Adrenal gland (tissue), 12 donors: ENCODE results near the gene KCNA3. TPM values are rescaled to one million over a fixed set of nuclear protein-coding genes. Genes with fewer than 3 reads are reported as not detected.

Source experiments
- DNase-seq, 7 donors: peaks; one replicate each; pipeline ENCODE4 v3.0.0-alpha.2; 2019 to 2020
- H3K27ac ChIP-seq, 5 donors: fragments of 200-600 bp; sonication (generic) in 4 of 5; 1 replicate in 3 of 5; 2 replicates in 2 of 5; pipeline versions ENCODE4 v1.5.1 to v1.8.0; 2016 to 2020; ENCODE audit warnings: mild to moderate bottlenecking in 1 of 5
- H3K27me3 ChIP-seq: fragments of 200-600 bp; 2 replicates; pipeline ENCODE4 v1.8.0; 2021
- H3K36me3 ChIP-seq, 2 donors: fragments of 200-600 bp; replicated peaks in 1 of 2; 1 replicate in 1 of 2; 2 replicates in 1 of 2; pipeline versions ENCODE4 v1.5.1 to v1.8.0; 2018 to 2022
- H3K4me1 ChIP-seq, 2 donors: fragments of 200-600 bp; replicated peaks in 1 of 2; 1 replicate in 1 of 2; 2 replicates in 1 of 2; pipeline versions ENCODE4 v1.5.1 to v1.8.0; 2018 to 2021
- H3K4me3 ChIP-seq, 4 donors: fragments of 200-600 bp; sonication (generic) in 3 of 4; one replicate each; pipeline ENCODE4 v1.5.1; 2016 to 2018
- H3K9me3 ChIP-seq, 3 donors: fragments of 200-600 bp; sonication (generic) in 1 of 3; replicated peaks in 1 of 3; 1 replicate in 2 of 3; 2 replicates in 1 of 3; pipeline versions ENCODE4 v1.5.1 to v1.8.0; 2016 to 2021
- CTCF ChIP-seq, 6 experiments: fragments of 450-650 bp in 4 of 6; fragments of 200-600 bp in 2 of 6; sonication (generic) in 1 of 6; IDR thresholded peaks; 1 replicate in 5 of 6; 2 replicates in 1 of 6; pipeline versions ENCODE4 v1.5.1 to v1.8.0; 2016 to 2021; ENCODE audit warnings: antibody characterized with exemption in 6 of 6, mild to moderate bottlenecking in 2 of 6, moderate library complexity in 1 of 6
- POLR2A ChIP-seq, 2 donors: fragments of 450-650 bp; IDR thresholded peaks; one replicate each; pipeline ENCODE4 v1.6.1; 2017; ENCODE audit warnings: antibody characterized with exemption in 2 of 2, mild to moderate bottlenecking in 2 of 2, moderate library complexity in 1 of 2
- WGBS, 4 donors: extraction: QIAGEN DNeasy Blood & Tissue Kit in 2 of 4; methylation state at CpG; one replicate each; pipeline versions ENCODE4 v1.1.5 to v1.1.7; 2013 to 2017; 5-methylcytosine and 5-hydroxymethylcytosine counted together
- intact Hi-C, 2 donors: fragments of 100-400 bp; cut with DNase I; formaldehyde crosslinking; loops; one replicate each; pipeline versions ENCODE4 v1.14.1 to v1.15.0; 2022 to 2023
- polyA plus RNA-seq, 3 donors: library from polyadenylated mRNA; stranded (reverse); fragments of 200-250 nt in 2 of 3; fragments of 350-450 nt in 1 of 3; fragmentation: Illumina TruSeq in 1 of 3; extraction: RNeasy Lipid Tissue Mini Kit (QIAGEN cat#74804) in 1 of 3; gene quantifications; one replicate each; pipeline ENCODE4 v1.2.3, GENCODE V29; 2013 to 2014
- total RNA-seq, 9 donors: library from RNA; depleted of rRNA in 4 of 9; stranded (reverse); fragments of >200 nt in 4 of 9; fragments of 120-200 nt in 1 of 9; fragmentation: NEBNext Ultra II Directional in 1 of 9; extraction: Animal tissue kit (Norgen Biotek cat#: 25700) in 1 of 9; gene quantifications; one replicate each; pipeline versions ENCODE4 v1.1.0 to v1.2.4, GENCODE V29; 2013 to 2023
- donor health status: healthy with polysubstance abuse.
- donor health status: Bipolar disorder and iron deficiency.
- donor health status: DM: yes; HTN: yes; CAD: no.
- donor health status: DM: no; HTN: no; CAD: no.
- donor health status: DM: no; HTN: no; CAD: no.
- donor health status: DM: yes; HTN: yes; CAD: no.

The KCNA3 gene
- total and polyA plus RNA-seq, 12 donors: 0.07 to 1.9 (median 0.52) TPM

- Histone ChIP-seq H3K4me1 (no peaks in the 10 kb centered on the region), H3K27ac (no peak overlapping the region), H3K9me3 (no peaks in the 10 kb centered on the region), H3K36me3 (no peaks in the 10 kb centered on the region), H3K4me3 (no peak overlapping the region), H3K27me3 (no peaks in the 10 kb centered on the region)
- no peak for TF ChIP-seq POLR2A (IDR thresholded peaks at IDR 0.05)
- TF ChIP-seq CTCF (IDR thresholded peaks at IDR 0.05): no peak
- DNase-seq: no peak
- intact Hi-C loops: no loop called here
- 59 to 74% (median 68%) methylated on average over 1 of the region's 1 CpG for whole genome bisulfite sequencing, 4 donors
Observed at GRCh38 chr1:110682898-110683297, 8.2 kb upstream of the KCNA3 start.

DNA sequence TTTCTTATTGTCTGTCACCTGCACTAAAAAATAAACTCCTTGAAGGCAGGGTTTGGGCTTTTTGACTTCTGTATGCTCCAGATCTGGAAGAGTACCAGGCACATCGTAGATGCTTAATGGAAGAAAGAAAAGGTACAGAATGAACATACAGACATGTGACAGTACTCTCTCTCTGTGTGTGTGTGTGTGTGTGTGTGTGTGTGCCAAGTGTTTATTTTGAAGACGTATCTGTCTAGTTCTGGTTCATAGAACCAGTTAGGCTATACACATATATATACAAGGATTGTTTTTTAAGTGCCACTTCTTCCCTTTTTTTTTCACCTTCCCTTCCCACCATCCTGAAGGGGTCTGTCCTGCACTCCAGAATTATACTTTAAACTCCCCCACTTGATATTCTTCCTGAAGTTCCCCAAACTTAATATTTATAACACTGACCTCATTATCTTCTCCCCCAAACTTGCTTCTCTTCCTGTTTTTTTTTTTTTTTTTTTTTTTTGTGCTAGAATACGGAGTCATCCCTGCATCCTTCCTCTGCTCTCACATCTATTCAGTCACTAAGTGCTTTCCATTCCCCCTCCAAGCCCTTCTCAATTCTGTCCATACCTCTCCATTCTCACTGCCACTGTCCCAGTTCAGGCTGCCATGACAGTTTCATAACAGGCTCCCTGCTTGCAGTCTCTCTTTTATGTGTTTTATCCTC lies 5.4 kb upstream of the KCNA3 start:
- Histone ChIP-seq H3K36me3 (no peaks in the 10 kb centered on the region), H3K27ac (no peak overlapping the region), H3K4me3 (no peak overlapping the region), H3K9me3 (no peaks in the 10 kb centered on the region), H3K27me3 (peaks cover 10% of the 10 kb centered on the region), H3K4me1 (peaks cover 0 to 2% of the 10 kb centered on the region in 2 donors)
- WGBS, 4 donors: 57 to 66% (median 61%) methylated on average over 3 of the region's 3 CpGs
- TF ChIP-seq CTCF (IDR thresholded peaks at IDR 0.05) (no peak), POLR2A (IDR thresholded peaks at IDR 0.05) (no peak)
- DNase-seq: no peak
- intact Hi-C loops: no loop called here

GRCh38 chr1:110677526-110677925 lies 2.8 kb upstream of the KCNA3 start:
- 56 to 58% (median 57%) methylated on average over 3 of the region's 3 CpGs for WGBS, 4 donors
- H3K27me3 ChIP-seq: peaks cover 33% of the 10 kb centered on the region

GRCh38 chr1:110676970-110677369 lies 2.2 kb upstream of the KCNA3 start:
- 63 to 68% (median 66%) methylated on average over 4 of the region's 4 CpGs for WGBS, 4 donors
- Histone ChIP-seq H3K4me1 (peaks cover 3 to 14% of the 10 kb centered on the region in 2 donors), H3K27me3 (peaks cover 34% of the 10 kb centered on the region), H3K4me3 (no peak overlapping the region), H3K27ac (no peak overlapping the region), H3K9me3 (no peaks in the 10 kb centered on the region), H3K36me3 (no peaks in the 10 kb centered on the region)
- intact Hi-C loops: no loop called here
- DNase-seq: no peak
- TF ChIP-seq CTCF (IDR thresholded peaks at IDR 0.05) (no peak), POLR2A (IDR thresholded peaks at IDR 0.05) (no peak)

More at GRCh38 chr1:110677526-110677925, 2.8 kb upstream of the KCNA3 start:
- H3K9me3 ChIP-seq: no peaks in the 10 kb centered on the region
- H3K36me3 ChIP-seq: no peaks in the 10 kb centered on the region
- no peak for DNase-seq
- H3K27ac ChIP-seq: no peak overlapping the region
- TF ChIP-seq CTCF (IDR thresholded peaks at IDR 0.05): no peak
- TF ChIP-seq POLR2A (IDR thresholded peaks at IDR 0.05): no peak
- H3K4me1 ChIP-seq: peaks cover 3 to 14% of the 10 kb centered on the region in 2 donors
- intact Hi-C loops: no loop called here
- no peak overlapping the region for H3K4me3 ChIP-seq
